NB4 (cell line): ENCODE data around the gene STAP1.

Source experiments
- MYC ChIP-seq: IDR thresholded peaks from 2 replicates; pipeline ENCODE4 v1.6.1; 2011; ENCODE audit warnings: low read depth, low read length
- POLR2A ChIP-seq: IDR thresholded peaks from 2 replicates; pipeline ENCODE4 v1.6.1; 2011; ENCODE audit warnings: mild to moderate bottlenecking; ENCODE audit not compliant: insufficient read length; ENCODE audit errors: extremely low read depth
- TF ChIP-seq, protein P1 (sequence below): IDR thresholded peaks from one replicate; pipeline ENCODE4 v1.5.1; 2012; ENCODE audit warnings: low read depth, low read length

DNA sequence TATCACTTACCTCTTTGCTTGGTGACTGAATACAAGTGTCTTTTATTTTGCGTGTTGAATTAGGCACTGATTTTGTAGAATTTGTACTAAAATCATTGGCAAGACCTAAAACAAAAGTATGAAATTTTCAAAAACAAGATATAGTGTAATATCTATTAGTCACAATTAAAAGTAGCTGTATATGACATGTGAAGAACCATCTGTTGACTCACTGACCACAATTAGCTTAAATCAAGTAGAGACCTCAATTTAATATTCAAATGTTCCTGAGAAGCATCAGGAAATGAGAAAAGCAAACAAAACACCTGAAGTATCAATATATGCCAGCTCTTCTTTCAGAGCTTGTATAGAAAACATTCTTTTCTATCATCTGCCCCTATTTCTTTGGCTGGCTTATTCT is 18.7 kb upstream of the STAP1 start:
- TF ChIP-seq, protein P1, sequence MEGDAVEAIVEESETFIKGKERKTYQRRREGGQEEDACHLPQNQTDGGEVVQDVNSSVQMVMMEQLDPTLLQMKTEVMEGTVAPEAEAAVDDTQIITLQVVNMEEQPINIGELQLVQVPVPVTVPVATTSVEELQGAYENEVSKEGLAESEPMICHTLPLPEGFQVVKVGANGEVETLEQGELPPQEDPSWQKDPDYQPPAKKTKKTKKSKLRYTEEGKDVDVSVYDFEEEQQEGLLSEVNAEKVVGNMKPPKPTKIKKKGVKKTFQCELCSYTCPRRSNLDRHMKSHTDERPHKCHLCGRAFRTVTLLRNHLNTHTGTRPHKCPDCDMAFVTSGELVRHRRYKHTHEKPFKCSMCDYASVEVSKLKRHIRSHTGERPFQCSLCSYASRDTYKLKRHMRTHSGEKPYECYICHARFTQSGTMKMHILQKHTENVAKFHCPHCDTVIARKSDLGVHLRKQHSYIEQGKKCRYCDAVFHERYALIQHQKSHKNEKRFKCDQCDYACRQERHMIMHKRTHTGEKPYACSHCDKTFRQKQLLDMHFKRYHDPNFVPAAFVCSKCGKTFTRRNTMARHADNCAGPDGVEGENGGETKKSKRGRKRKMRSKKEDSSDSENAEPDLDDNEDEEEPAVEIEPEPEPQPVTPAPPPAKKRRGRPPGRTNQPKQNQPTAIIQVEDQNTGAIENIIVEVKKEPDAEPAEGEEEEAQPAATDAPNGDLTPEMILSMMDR, result no peak
- TF ChIP-seq POLR2A, result no peak
- no peak for TF ChIP-seq MYC
